SK-N-SH (cell line): Measurements from ENCODE around the gene DFFB. TPM values are rescaled to one million over a fixed set of nuclear protein-coding genes. Genes with fewer than 3 reads are reported as not detected.

Source experiments
- CTCF ChIA-PET: fragments of 300-600, 350-600 bp; formaldehyde crosslinking; extraction: SDS; loops from one replicate; lab custom pipeline; 2021; lab: Yijun Ruan, JAX
- POLR2A ChIA-PET: fragments of 350-600 bp; sonication (Branson Sonifier 250); formaldehyde crosslinking; extraction: SDS; loops from one replicate; lab custom pipeline; 2020; ENCODE audit warnings: antibody characterized with exemption, inconsistent platforms; lab: Yijun Ruan, JAX
- DNase-seq: peaks from one replicate; pipeline ENCODE4 v3.0.0; 2012
- H2AFZ ChIP-seq: fragments of 200-600 bp; sonication (generic); 2 replicates; pipeline ENCODE4 v1.8.1; 2016; ENCODE audit warnings: antibody characterized with exemption, mild to moderate bottlenecking, low read depth
- H3F3A ChIP-seq: fragments of 200-600 bp; sonication (generic); replicated peaks from 2 replicates; pipeline ENCODE3; 2016; ENCODE audit warnings: antibody characterized with exemption, mild to moderate bottlenecking; ENCODE audit not compliant: insufficient read depth
- H3K27ac ChIP-seq, 2 experiments: fragments of 200-500 bp in 1 of 2; fragments of 200-600 bp in 1 of 2; sonication (Bioruptor generic) in 1 of 2; sonication (generic), shearing (Covaris generic) in 1 of 2; 2 replicates each; pipeline versions ENCODE4 v1.5.1 to v1.6.1; 2014 to 2016; ENCODE audit warnings: low read depth in 2 of 2, inconsistent platforms in 1 of 2, low read length in 1 of 2, mild to moderate bottlenecking in 1 of 2, mixed read lengths in 1 of 2
- H3K27me3 ChIP-seq: fragments of 200-600 bp; sonication (generic), shearing (Covaris generic); 2 replicates; pipeline ENCODE4 v1.6.1; 2016; ENCODE audit warnings: mixed run types; ENCODE audit not compliant: insufficient read depth
- H3K36me3 ChIP-seq, 2 experiments: fragments of 200-500 bp in 1 of 2; fragments of 200-600 bp in 1 of 2; sonication (Bioruptor generic) in 1 of 2; sonication (generic) in 1 of 2; replicated peaks in 1 of 2; 2 replicates each; pipeline versions ENCODE3 to v1.5.1; 2014 to 2016; ENCODE audit warnings: low read length in 1 of 2, mild to moderate bottlenecking in 1 of 2; ENCODE audit not compliant: insufficient read depth in 2 of 2, control insufficient read depth in 1 of 2
- H3K4me1 ChIP-seq, 2 experiments: fragments of 200-500 bp in 1 of 2; fragments of 200-600 bp in 1 of 2; sonication (Bioruptor generic) in 1 of 2; sonication (generic), shearing (Covaris generic) in 1 of 2; 2 replicates each; pipeline versions ENCODE4 v1.5.1 to v1.6.1; 2014 to 2016; ENCODE audit warnings: low read depth in 1 of 2, low read length in 1 of 2, mixed run types in 1 of 2; ENCODE audit not compliant: insufficient read depth in 2 of 2, control insufficient read depth in 1 of 2
- H3K4me2 ChIP-seq: fragments of 200-600 bp; sonication (generic), shearing (Covaris generic); 2 replicates; pipeline ENCODE4 v1.6.1; 2017; ENCODE audit warnings: mixed run types
- H3K4me3 ChIP-seq, 2 experiments: fragments of 200-500 bp in 1 of 2; fragments of 200-600 bp in 1 of 2; sonication (Bioruptor generic) in 1 of 2; sonication (generic), shearing (Covaris generic) in 1 of 2; 2 replicates each; pipeline versions ENCODE4 v1.5.1 to v1.8.1; 2014 to 2016; ENCODE audit warnings: low read depth in 2 of 2, inconsistent platforms in 1 of 2, low read length in 1 of 2, mild to moderate bottlenecking in 1 of 2, mixed read lengths in 1 of 2, moderate library complexity in 1 of 2
- H3K79me2 ChIP-seq: fragments of 200-600 bp; sonication (generic); 2 replicates; pipeline ENCODE4 v1.8.1; 2017; ENCODE audit warnings: mild to moderate bottlenecking; ENCODE audit not compliant: insufficient read depth
- H3K9ac ChIP-seq: fragments of 200-600 bp; sonication (generic); 2 replicates; pipeline ENCODE4 v1.6.1; 2017; ENCODE audit warnings: mixed run types
- H3K9me2 ChIP-seq: fragments of 200-600 bp; sonication (generic); 2 replicates; pipeline ENCODE4 v1.6.1; 2017; ENCODE audit warnings: mixed run types
- H3K9me3 ChIP-seq: fragments of 200-600 bp; sonication (generic); 2 replicates; pipeline ENCODE4 v1.6.1; 2017; ENCODE audit warnings: mixed run types, mild to moderate bottlenecking, moderate library complexity
- H4K20me1 ChIP-seq: fragments of 200-600 bp; sonication (generic); 2 replicates; pipeline ENCODE4 v1.6.1; 2017; ENCODE audit warnings: mild to moderate bottlenecking, mixed run types; ENCODE audit not compliant: insufficient read depth
- CHD2 ChIP-seq: fragments of 150-350 bp; IDR thresholded peaks from 2 replicates; pipeline ENCODE4 v1.6.1; 2018; ENCODE audit warnings: low read length; ENCODE audit not compliant: partially characterized antibody
- EP300 ChIP-seq, 2 experiments: IDR thresholded peaks; 2 replicates each; pipeline versions ENCODE4 v1.4.0 to v1.6.1; 2012; ENCODE audit warnings: borderline replicate concordance in 1 of 2, low read depth in 1 of 2, low read length in 1 of 2
- FOXM1 ChIP-seq: IDR thresholded peaks from 2 replicates; pipeline ENCODE4 v1.4.0; 2012; ENCODE audit warnings: low read depth, mild to moderate bottlenecking
- GABPA ChIP-seq: IDR thresholded peaks from 2 replicates; pipeline ENCODE4 v1.4.0; 2012; ENCODE audit warnings: low read depth, mild to moderate bottlenecking
- GATA2 ChIP-seq: sonication (generic); formaldehyde crosslinking; IDR thresholded peaks from 2 replicates; pipeline ENCODE4 v1.5.0; 2020; ENCODE audit warnings: mild to moderate bottlenecking, missing genetic modification reagents
- MEF2A ChIP-seq: IDR thresholded peaks from 2 replicates; pipeline ENCODE4 v1.4.0; 2012; ENCODE audit warnings: low read depth, borderline replicate concordance
- MXI1 ChIP-seq: IDR thresholded peaks from 2 replicates; pipeline ENCODE4 v1.6.1; 2012; ENCODE audit warnings: mild to moderate bottlenecking, low read depth, low read length, improper control_type of control experiment
- NFIC ChIP-seq: IDR thresholded peaks from 2 replicates; pipeline ENCODE4 v1.4.0; 2012; ENCODE audit warnings: borderline replicate concordance
- POLR2AphosphoS5 ChIP-seq: IDR thresholded peaks from 2 replicates; pipeline ENCODE4 v1.6.1; 2012; ENCODE audit warnings: low read depth, low read length
- RAD21 ChIP-seq: IDR thresholded peaks from 2 replicates; pipeline ENCODE4 v1.6.1; 2012; ENCODE audit warnings: mild to moderate bottlenecking, low read length
- RCOR1 ChIP-seq: fragments of 150-350 bp; IDR thresholded peaks from 2 replicates; pipeline ENCODE4 v1.6.1; 2017; ENCODE audit warnings: antibody characterized with exemption, low read length
- YY1 ChIP-seq: IDR thresholded peaks from 2 replicates; pipeline ENCODE4 v1.4.0; 2012; ENCODE audit warnings: low read depth, mild to moderate bottlenecking
- WGBS: methylation state at CpG from one replicate; pipeline ENCODE4 v1.1.6; 2017; ENCODE audit warnings: low lambda C conversion rate; 5-methylcytosine and 5-hydroxymethylcytosine counted together
- polyA plus RNA-seq, 3 experiments: library from polyadenylated mRNA; depleted of rRNA; stranded (reverse); fragments of >200 nt; gene quantifications; 2 replicates each; pipeline ENCODE4 v1.2.3, GENCODE V29; 2012
- TF ChIP-seq, protein P1 (sequence below): IDR thresholded peaks from 2 replicates; pipeline ENCODE4; 2012
- TF ChIP-seq, protein P2 (sequence below): fragments of 150-350 bp; IDR thresholded peaks from 2 replicates; pipeline ENCODE4 v1.6.1; 2016; ENCODE audit warnings: mild to moderate bottlenecking, low read depth, low read length
- TF ChIP-seq, protein P3 (sequence below): fragments of 150-350 bp; IDR thresholded peaks from 2 replicates; pipeline ENCODE4 v1.6.1; 2017; ENCODE audit warnings: antibody characterized with exemption, low read length, low read depth, borderline replicate concordance
- TF ChIP-seq, protein P4 (sequence below): IDR thresholded peaks from 2 replicates; pipeline ENCODE4 v1.4.0; 2012; ENCODE audit warnings: low read depth, borderline replicate concordance

The DFFB gene
- polyA plus RNA-seq, 1 of the 3 experiments (the other 2 are of a cell fraction), result 8.2 TPM

DNA sequence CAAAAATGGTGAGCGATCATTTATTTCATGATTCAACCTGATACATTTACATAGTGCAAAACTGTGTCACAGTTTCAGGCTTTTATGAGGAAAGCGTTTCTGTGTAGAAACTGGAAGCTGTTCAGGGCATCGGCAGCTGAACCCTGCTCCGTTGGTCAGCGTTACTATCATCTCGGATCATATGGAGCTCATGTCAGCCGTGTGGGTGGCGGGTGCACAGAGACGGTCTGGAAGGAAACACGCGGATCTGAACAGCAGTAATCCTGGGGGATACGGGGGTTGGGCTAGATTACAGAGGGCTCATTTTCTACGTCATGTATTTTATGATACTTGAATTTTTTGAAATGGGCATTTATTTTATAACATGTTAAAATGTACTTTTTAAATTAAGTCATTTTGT lies 27.7 kb downstream of the DFFB start:
- no peaks in the 10 kb centered on the region for H3K9me2 ChIP-seq
- no peak overlapping the region for H3K9ac ChIP-seq
- H3K4me2 ChIP-seq, result no peak overlapping the region
- WGBS, result 94% methylated on average over 12 of the region's 13 CpGs
- peaks cover 3 to 20% of the 10 kb centered on the region in 2 experiments for H3K36me3 ChIP-seq
- ChIA-PET CTCF (interaction anchor here (1.1 kb wide), 1 partner anchor 11 kb away, joined by 5 read pairs; no protein-coding TSS in a partner anchor), POLR2A (interaction anchor here (1.8 kb wide), 1 partner anchor 9 kb away, joined by 3 read pairs; no protein-coding TSS in a partner anchor)
- H3K27ac ChIP-seq, result no peak overlapping the region
- H3K79me2 ChIP-seq, result no peaks in the 10 kb centered on the region
- no peak overlapping the region for H3K4me3 ChIP-seq
- H3K9me3 ChIP-seq, result no peaks in the 10 kb centered on the region
- no peaks in the 10 kb centered on the region for H4K20me1 ChIP-seq
- TF ChIP-seq RCOR1 (no peak), POLR2AphosphoS5 (no peak), MXI1 (no peak), GABPA (no peak)
- TF ChIP-seq, protein P1, sequence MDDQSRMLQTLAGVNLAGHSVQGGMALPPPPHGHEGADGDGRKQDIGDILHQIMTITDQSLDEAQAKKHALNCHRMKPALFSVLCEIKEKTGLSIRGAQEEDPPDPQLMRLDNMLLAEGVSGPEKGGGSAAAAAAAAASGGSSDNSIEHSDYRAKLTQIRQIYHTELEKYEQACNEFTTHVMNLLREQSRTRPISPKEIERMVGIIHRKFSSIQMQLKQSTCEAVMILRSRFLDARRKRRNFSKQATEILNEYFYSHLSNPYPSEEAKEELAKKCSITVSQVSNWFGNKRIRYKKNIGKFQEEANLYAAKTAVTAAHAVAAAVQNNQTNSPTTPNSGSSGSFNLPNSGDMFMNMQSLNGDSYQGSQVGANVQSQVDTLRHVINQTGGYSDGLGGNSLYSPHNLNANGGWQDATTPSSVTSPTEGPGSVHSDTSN, result no peak
- no peak for DNase-seq
- H3F3A ChIP-seq, result no peaks in the 10 kb centered on the region
- H3K4me1 ChIP-seq, result no peaks in the 10 kb centered on the region
- no peaks in the 10 kb centered on the region for H3K27me3 ChIP-seq
- no peak overlapping the region for H2AFZ ChIP-seq

DNA sequence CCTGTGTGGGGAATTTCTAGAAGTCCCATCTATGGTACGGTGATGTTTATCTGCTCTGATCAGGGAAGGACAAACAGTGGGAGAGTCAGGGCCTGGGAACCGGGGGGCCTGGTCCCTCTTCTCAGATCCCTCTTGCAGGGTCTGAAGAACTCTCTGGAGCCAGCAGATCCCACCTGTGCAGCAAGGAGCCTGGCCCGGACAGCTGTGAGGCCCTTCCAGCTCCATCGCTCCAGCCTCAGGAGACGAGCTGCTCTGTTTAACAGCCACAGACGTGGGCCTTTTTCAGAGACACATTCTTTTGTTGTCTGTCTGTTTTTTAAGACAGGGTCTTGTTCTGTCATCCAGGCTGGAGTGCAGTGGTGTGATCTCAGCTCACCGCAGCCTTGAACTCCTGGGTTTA lies 28.3 kb downstream of the DFFB start:
- no peaks in the 10 kb centered on the region for H3K4me1 ChIP-seq
- no peaks in the 10 kb centered on the region for H3K27me3 ChIP-seq
- no peak overlapping the region for H2AFZ ChIP-seq
- no peak overlapping the region for H3K27ac ChIP-seq
- no peak overlapping the region for H3K9ac ChIP-seq
- no peak overlapping the region for H3K4me3 ChIP-seq
- no peak for DNase-seq
- 91% methylated on average over 6 of the region's 7 CpGs for WGBS
- TF ChIP-seq CHD2, result no peak
- TF ChIP-seq, all 33 proteins: peak for 0
- Histone ChIP-seq H4K20me1 (no peaks in the 10 kb centered on the region), H3K36me3 (peaks cover 3 to 24% of the 10 kb centered on the region in 2 experiments), H3K9me3 (no peaks in the 10 kb centered on the region), H3K79me2 (no peaks in the 10 kb centered on the region), H3F3A (no peaks in the 10 kb centered on the region), H3K9me2 (no peaks in the 10 kb centered on the region), H3K4me2 (no peak overlapping the region)
- ChIA-PET POLR2A (no interaction called here), CTCF (interaction anchor here (1.1 kb wide), 1 partner anchor 10 kb away, joined by 5 read pairs; no protein-coding TSS in a partner anchor)

DNA sequence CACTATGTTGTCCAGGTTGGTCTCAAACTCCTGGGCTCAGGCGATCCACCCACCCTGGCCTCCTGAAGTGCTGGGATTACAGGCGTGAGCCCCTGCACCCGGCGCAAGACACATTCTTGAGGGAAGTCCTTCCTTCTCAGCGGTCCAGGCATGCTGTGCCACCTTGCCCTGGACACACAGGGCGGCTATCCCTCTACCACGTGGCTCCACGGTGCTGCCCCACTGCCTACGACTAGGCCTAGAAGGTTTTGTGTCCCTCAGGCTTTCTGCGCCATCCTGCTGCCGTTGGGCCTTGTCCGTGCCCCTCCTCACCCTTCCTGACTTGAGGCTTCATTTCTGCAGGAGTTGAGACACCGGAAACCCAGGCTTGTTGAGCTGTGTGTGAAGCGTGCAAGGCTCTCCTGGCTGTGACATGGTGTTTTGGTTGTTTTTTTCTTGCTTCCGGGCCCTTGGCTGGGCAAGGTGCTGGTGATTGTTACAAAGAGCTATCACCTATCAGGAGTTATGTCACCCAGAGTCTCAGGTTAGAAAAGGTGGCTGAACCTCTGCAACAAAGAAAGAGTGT lies 28.9 kb downstream of the DFFB start:
- Histone ChIP-seq H2AFZ (no peak overlapping the region), H3K27ac (no peak overlapping the region), H4K20me1 (no peaks in the 10 kb centered on the region), H3K27me3 (no peaks in the 10 kb centered on the region), H3K36me3 (peaks cover 3 to 30% of the 10 kb centered on the region in 2 experiments), H3F3A (no peaks in the 10 kb centered on the region), H3K9me3 (no peaks in the 10 kb centered on the region), H3K79me2 (no peaks in the 10 kb centered on the region), H3K4me1 (no peaks in the 10 kb centered on the region), H3K4me2 (no peak overlapping the region), H3K4me3 (no peak overlapping the region), H3K9me2 (no peaks in the 10 kb centered on the region), H3K9ac (no peak overlapping the region)
- no peak for DNase-seq
- TF ChIP-seq RAD21 (no peak), GABPA (no peak), NFIC (no peak), YY1 (no peak), FOXM1 (no peak), EP300 (IDR thresholded peaks at IDR 0.05; ENCODE audit: borderline replicate concordance in 1 of 2, low read depth in 1 of 2, low read length in 1 of 2) (no peak), MEF2A (no peak), GATA2 (no peak)
- TF ChIP-seq, protein P2, sequence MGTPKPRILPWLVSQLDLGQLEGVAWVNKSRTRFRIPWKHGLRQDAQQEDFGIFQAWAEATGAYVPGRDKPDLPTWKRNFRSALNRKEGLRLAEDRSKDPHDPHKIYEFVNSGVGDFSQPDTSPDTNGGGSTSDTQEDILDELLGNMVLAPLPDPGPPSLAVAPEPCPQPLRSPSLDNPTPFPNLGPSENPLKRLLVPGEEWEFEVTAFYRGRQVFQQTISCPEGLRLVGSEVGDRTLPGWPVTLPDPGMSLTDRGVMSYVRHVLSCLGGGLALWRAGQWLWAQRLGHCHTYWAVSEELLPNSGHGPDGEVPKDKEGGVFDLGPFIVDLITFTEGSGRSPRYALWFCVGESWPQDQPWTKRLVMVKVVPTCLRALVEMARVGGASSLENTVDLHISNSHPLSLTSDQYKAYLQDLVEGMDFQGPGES, result no peak
- TF ChIP-seq, protein P3, sequence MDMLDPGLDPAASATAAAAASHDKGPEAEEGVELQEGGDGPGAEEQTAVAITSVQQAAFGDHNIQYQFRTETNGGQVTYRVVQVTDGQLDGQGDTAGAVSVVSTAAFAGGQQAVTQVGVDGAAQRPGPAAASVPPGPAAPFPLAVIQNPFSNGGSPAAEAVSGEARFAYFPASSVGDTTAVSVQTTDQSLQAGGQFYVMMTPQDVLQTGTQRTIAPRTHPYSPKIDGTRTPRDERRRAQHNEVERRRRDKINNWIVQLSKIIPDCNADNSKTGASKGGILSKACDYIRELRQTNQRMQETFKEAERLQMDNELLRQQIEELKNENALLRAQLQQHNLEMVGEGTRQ, result no peak
- TF ChIP-seq, protein P4, sequence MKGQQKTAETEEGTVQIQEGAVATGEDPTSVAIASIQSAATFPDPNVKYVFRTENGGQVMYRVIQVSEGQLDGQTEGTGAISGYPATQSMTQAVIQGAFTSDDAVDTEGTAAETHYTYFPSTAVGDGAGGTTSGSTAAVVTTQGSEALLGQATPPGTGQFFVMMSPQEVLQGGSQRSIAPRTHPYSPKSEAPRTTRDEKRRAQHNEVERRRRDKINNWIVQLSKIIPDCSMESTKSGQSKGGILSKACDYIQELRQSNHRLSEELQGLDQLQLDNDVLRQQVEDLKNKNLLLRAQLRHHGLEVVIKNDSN, result no peak
- CTCF ChIA-PET, result interaction anchor here (1.1 kb wide), 1 partner anchor 10 kb away, joined by 5 read pairs; no protein-coding TSS in a partner anchor
- POLR2A ChIA-PET, result no interaction called here
- 83% methylated on average over 10 of the region's 15 CpGs for WGBS
